BJ (cell line): Measurements from ENCODE around the gene PRKAG2. TPM values are rescaled to one million over a fixed set of nuclear protein-coding genes. Genes with fewer than 3 reads are reported as not detected.

Source experiments
- CTCF ChIA-PET: fragments of 350-600 bp; formaldehyde crosslinking; extraction: SDS; loops from one replicate; lab custom pipeline; 2021; ENCODE audit warnings: antibody characterized with exemption, inconsistent platforms; lab: Yijun Ruan, JAX
- POLR2A ChIA-PET: fragments of 300-600 bp; sonication (Branson Sonifier 250); formaldehyde crosslinking; extraction: SDS; loops from one replicate; lab custom pipeline; 2021; ENCODE audit warnings: antibody characterized with exemption; lab: Charles Lee
- DNase-seq: peaks from one replicate; pipeline ENCODE4 v3.0.0-alpha.2; 2011; ENCODE audit warnings: low read depth
- H3K27me3 ChIP-seq: 2 replicates; pipeline ENCODE4 v1.6.0; 2011; ENCODE audit warnings: low read length; ENCODE audit not compliant: control insufficient read depth, insufficient read depth
- H3K36me3 ChIP-seq: 2 replicates; pipeline ENCODE4 v1.5.1; 2011; ENCODE audit warnings: low read length; ENCODE audit not compliant: control insufficient read depth, insufficient read depth
- H3K4me3 ChIP-seq: 2 replicates; pipeline ENCODE4 v1.5.1; 2011; ENCODE audit warnings: low read depth, mild to moderate bottlenecking, control low read depth, low read length
- polyA plus RNA-seq: library from polyadenylated mRNA; depleted of rRNA; stranded (reverse); fragments of >200 nt; gene quantifications from 2 replicates; pipeline ENCODE4 v1.2.3, GENCODE V29; 2011
- TF ChIP-seq, protein P1 (sequence below): IDR thresholded peaks from 2 replicates; pipeline ENCODE4 v1.5.1; 2011; ENCODE audit warnings: low read depth, mild to moderate bottlenecking, control low read depth, inconsistent platforms, low read length, moderate library complexity; ENCODE audit not compliant: insufficient read depth

The PRKAG2 gene
- polyA plus RNA-seq, 1 experiment: 11.3 TPM

DNA sequence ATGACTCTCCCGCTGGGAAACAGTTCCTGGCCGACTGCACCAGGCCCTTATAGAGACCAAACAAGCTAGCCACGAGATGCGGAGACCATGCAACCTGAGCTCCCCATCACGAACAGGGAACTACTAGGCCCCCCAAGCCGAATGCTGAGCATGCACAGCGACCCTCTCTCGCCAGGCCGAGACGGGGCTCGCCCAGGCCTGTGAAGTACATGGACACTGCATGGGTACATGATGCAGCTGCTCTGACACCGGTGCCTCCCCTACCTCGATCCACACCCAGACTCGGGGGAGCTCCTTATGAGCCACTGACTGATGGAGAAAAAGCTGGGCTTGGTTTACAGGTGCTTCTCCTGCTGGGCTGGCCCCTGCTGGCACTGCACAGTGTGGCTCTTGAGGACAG is 285.0 kb downstream of the PRKAG2 start:
- no peaks in the 10 kb centered on the region for H3K27me3 ChIP-seq
- DNase-seq: no peak
- ChIA-PET CTCF (interaction anchor here (1.0 to 1.4 kb wide), 3 partner anchors 7 to 167 kb away, joined by 3 to 4 read pairs (median 3); no protein-coding TSS in a partner anchor), POLR2A (no interaction called here)
- TF ChIP-seq, protein P1, sequence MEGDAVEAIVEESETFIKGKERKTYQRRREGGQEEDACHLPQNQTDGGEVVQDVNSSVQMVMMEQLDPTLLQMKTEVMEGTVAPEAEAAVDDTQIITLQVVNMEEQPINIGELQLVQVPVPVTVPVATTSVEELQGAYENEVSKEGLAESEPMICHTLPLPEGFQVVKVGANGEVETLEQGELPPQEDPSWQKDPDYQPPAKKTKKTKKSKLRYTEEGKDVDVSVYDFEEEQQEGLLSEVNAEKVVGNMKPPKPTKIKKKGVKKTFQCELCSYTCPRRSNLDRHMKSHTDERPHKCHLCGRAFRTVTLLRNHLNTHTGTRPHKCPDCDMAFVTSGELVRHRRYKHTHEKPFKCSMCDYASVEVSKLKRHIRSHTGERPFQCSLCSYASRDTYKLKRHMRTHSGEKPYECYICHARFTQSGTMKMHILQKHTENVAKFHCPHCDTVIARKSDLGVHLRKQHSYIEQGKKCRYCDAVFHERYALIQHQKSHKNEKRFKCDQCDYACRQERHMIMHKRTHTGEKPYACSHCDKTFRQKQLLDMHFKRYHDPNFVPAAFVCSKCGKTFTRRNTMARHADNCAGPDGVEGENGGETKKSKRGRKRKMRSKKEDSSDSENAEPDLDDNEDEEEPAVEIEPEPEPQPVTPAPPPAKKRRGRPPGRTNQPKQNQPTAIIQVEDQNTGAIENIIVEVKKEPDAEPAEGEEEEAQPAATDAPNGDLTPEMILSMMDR: no peak
- H3K4me3 ChIP-seq: no peak overlapping the region
- H3K36me3 ChIP-seq: peaks cover 2% of the 10 kb centered on the region; the same call in 1 of the 2 replicates

DNA sequence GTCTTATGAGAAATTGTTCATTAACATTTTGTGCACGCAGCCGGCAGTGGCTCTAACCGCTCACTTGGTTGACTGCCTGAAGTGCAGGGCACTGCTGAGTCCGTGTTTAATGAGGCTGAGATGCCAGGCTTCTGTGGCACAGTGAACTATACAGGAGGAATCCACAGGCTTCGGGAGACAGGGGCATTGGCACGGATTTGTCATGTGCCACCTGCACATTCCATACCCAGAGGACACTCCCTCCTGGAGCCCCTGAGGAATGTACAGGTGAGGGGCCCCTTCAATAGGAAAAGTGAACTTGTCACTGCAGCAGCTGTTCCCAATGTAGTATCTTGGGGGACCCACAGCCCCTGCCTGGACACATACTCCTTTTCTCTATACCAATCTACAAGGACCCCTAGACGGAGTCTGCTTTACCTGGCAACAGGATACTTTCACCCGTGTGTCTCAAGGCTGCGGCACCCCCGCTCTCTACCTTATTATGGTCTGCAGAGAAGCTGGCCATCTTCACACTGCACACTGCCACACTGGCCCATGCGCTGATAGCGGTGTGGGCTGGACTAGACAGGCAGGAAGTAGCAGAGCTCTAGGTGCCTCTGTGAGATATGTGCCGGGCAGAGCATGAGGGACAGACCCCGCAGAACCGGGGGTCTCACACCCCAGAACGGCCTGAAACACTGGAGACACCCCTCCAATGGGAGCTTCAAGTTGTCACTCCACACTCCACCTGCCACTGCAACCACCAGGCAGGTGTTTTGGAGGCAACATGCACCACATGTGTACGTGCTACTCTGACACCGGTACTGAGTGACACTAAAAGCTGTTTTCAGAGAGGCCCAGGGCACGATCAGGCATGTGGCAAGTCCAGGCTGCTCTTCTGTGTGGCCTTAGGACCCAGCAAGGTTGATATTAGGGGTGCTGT is 285.8 kb downstream of the PRKAG2 start:
- peaks cover 2% of the 10 kb centered on the region; the same call in 1 of the 2 replicates for H3K36me3 ChIP-seq

DNA sequence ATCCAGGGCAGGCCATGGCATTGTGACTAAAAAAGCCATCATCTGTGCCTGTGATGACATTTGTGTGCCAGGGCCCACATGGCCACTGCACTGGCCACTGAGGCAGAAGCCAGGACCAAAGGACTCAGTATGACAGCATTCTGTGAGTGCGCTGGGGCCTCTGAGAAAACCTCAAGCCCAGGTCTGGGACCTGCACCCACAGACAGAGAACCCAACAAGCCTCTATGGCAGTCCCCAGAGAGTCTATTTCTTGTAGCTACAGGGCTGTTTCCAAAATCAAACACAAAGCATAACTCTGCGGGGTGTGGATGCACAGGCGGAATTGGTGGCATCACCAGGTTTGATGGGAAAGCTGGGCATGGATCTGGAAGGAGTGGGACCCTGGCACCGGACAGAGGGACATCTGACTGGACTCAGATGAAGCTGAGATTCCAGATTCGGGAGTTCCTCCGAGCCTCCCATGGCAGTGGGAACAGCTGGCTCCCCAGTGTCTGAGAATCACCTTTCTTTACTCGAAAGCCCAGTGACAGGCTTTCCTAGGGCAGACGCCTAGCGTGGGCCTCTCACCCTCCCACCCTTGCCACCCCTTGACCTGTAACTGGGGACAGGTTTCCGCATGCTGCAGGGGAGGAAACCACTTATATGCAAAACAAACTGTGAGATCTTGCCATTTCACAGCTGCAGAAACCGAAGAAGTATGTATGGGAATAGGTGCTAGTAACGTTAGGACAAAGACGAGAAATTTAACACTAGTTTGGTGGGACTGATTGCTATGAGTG is 286.7 kb downstream of the PRKAG2 start:
- H3K4me3 ChIP-seq: no peak overlapping the region
- TF ChIP-seq, protein P1: no peak
- peaks cover 2% of the 10 kb centered on the region; the same call in 1 of the 2 replicates for H3K36me3 ChIP-seq
- CTCF ChIA-PET: interaction anchor here (1.3 kb wide), 1 partner anchor 8 kb away, joined by 3 read pairs; no protein-coding TSS in a partner anchor
- no peaks in the 10 kb centered on the region for H3K27me3 ChIP-seq
- POLR2A ChIA-PET: no interaction called here
- no peak for DNase-seq

More for the DNA sequence above, 285.8 kb downstream of the PRKAG2 start:
- H3K4me3 ChIP-seq: no peak overlapping the region
- no peaks in the 10 kb centered on the region for H3K27me3 ChIP-seq
- no peak for DNase-seq
- CTCF ChIA-PET: interaction anchor here (1.0 to 1.4 kb wide), 2 partner anchors 49 to 168 kb away, joined by 3 to 4 read pairs; no protein-coding TSS in a partner anchor
- TF ChIP-seq, protein P1: no peak
- POLR2A ChIA-PET: no interaction called here

DNA sequence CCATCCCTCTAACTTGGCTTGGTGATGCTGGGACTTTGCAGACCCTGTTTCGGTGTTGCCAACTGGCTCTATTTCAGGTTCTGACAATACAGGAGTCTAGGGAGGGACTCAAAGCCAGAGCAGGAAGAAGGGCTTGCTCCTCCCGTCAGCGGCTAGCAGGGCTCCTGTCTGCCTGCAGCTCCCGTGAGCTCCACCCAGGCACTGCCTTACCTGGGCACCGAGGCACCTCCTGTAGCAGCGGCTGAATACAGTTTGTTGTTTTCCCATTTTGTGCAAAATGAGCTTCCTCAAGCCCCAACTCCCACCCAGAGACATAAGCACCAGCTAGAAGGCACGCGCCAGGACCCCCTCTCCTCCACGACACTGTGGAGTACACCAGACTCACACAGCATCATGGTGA is 287.9 kb downstream of the PRKAG2 start:
- Histone ChIP-seq H3K27me3 (no peaks in the 10 kb centered on the region), H3K4me3 (no peak overlapping the region), H3K36me3 (peaks cover 1% of the 10 kb centered on the region; the same call in 1 of the 2 replicates)
- TF ChIP-seq, protein P1: no peak
- POLR2A ChIA-PET: interaction anchor here (0.6 kb wide), 1 partner anchor 12 kb away, joined by 4 read pairs; no protein-coding TSS in a partner anchor
- CTCF ChIA-PET: interaction anchor here (1.3 kb wide), 1 partner anchor 9 kb away, joined by 3 read pairs; no protein-coding TSS in a partner anchor
- DNase-seq: no peak
